ENCODE results near the gene ZNF48.

ZNF48 gene

DNA sequence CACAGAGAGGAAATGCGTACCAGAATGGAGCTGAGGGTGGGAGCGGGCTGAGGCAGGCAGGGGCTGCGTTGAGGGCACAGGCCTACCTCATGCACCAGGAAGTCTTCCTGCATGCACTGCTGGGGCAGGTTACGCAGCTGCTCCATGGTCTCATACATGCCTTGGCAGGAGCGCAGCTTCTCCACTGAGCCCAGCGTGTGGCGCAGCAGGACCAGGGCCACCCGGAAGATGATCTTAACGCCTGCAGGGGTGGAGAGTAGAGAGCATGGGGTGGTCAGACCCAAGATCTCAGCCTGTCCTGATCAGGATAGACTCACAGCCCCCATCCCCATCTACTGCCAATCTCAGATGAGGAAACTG is 36.7 kb upstream of the ZNF48 start:
- no peak for DNase-seq (ENCODE audit: low read depth in 2 of 3, low spot score in 2 of 3)

DNA sequence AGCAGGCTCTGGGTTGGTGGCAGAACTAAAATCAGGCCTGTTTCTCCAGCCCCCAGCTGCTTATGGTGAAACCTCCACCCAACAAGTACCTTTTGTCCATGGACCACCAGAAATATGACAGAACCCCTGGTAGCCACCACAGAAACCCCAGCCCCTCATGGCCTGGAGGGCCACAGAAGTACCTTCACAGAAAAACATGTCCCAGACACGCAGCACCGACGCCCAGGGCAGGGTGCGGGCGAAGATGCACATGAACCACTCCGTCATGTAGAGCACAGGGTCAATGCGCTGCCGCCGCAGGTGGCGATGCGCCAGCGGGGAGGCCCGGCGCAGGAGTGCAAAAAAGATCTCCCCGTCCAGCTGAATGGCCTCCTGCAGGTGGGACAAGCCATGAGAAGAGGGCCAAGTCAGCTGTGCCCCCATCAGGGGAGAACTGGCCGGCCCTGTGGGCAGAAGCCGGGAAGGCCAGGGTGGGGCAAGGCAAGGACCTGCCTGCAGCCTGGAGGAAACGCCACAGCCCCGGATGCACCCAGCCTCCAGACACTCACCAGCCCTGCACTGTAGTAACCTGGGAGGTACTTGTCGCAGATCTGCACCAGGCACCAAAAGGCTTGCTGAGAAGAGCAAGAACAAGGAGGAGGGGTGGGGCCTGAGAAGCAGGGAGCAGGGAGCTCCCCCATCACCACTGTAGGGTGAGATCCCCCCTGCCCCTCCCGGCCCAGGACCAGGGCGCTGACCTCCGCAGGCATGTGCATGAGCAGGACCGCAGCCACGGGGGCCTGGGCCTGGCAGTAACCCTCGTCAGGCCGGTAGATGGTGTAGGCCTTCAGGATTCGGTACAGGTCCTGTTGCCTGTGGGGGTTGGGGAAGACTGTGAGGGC is 36.0 kb upstream of the ZNF48 start:
- no peak for DNase-seq (ENCODE audit: low read depth in 2 of 3, low spot score in 2 of 3)

DNA sequence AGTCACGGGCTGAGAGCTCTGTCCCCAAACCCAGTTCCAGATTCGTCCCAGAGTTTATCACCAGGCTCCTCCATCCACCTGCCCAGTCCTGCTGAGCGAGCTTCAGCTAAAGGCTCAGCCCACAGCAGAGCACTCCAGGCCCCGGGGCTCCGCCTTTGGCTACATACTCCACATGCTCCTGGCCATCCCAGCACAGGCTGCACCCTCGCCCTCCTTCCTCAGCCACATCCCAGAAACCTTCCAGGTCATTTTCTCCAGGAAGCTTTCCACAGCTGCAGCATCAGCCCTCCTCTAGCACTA is 35.4 kb upstream of the ZNF48 start:
- no peak for DNase-seq (ENCODE audit: low read depth in 2 of 3, low spot score in 2 of 3)

DNA sequence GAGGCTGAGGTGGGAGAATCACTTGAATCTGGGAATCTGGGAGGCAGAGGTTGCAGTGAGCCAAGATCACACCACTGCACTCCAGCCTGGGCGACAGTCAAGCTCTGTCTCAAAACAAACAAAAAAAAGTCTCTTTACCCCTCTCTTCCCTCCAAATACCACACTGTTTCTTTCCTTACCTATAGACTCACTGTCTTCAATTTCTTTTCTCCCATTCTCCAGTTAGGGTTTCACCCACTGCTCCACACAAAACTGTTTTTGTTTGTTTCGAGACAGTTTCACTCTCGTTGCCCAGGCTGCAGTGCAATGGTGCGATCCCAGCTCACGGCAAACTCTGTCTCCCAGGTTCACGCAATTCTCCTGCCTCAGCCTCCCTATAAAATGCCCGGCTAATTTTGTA is 34.0 kb upstream of the ZNF48 start:
- DNase-seq (ENCODE audit: low read depth in 2 of 3, low spot score in 2 of 3), result no peak

DNA sequence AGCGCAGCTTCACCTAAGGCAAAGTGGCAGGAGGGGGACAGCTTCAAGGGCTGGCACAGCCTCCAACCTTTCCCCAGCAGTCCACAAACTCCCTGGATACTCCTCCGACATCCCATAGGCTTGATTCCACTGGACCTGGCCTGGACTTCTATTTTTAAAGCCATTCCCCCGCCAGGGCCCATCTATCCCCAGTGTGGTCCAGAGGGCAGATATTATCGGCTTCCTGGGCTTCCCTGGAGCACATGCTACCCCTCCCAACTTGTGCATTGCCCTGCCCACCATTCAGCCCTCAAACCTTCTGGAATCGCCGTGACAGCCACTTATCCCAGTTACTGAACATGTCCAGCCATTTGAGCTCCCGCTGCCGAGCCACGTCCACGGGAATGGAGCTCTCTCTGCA is 30.0 kb upstream of the ZNF48 start:
- DNase-seq (ENCODE audit: low read depth in 2 of 3, low spot score in 2 of 3), result no peak

DNA sequence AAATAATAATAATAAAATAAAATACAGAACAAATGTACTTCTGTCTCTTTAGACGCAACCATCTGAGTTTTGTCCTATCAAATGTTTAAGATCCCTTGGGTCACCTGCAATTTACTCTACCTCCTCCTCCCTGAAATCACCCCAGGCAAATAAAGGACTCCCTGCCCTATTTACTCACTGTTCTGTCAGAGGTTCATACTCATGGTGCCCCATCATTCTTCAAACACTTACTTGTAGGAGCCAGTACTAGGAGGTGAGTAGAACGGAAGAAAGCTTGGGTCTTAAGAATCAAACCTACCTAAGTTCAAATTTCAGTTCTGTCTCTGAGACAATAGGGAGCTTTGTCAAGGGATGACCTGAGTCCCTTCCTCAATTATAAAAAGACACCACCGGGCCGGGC is 28.7 kb upstream of the ZNF48 start:
- no peak for DNase-seq (ENCODE audit: low read depth in 2 of 3, low spot score in 2 of 3)

DNA sequence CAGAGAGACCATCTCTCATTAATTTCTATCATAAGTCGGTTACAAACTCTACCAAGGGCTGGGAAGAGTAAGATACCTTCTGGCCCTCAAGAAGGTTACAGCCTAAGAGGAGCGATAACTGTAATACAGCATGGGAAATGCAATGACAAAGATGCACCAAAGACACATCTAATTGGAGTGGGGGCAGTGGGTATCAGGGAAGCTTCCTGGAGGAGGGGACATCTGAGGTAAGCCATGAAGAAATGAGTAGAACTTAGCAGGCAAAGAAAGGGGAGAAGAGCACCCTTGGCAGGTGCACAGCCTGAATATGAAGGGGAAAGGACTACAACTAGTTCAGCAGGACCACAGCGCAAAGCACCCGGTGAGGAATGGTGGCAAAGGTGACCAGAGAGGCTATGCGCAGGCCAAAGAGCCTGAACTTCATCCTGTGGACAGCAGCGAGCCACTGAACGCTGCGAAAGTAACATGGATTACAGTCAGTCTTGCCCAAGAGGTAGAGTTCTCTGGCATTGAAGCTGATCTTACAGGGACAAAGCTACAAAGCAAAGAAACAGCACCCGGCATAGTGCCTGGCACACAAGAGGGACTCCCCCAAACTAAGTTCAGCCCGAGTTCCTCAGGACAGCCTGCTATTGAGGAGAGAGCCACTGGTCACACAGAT is 27.7 kb upstream of the ZNF48 start:
- no peak for DNase-seq (ENCODE audit: low read depth in 2 of 3, low spot score in 2 of 3)

DNA sequence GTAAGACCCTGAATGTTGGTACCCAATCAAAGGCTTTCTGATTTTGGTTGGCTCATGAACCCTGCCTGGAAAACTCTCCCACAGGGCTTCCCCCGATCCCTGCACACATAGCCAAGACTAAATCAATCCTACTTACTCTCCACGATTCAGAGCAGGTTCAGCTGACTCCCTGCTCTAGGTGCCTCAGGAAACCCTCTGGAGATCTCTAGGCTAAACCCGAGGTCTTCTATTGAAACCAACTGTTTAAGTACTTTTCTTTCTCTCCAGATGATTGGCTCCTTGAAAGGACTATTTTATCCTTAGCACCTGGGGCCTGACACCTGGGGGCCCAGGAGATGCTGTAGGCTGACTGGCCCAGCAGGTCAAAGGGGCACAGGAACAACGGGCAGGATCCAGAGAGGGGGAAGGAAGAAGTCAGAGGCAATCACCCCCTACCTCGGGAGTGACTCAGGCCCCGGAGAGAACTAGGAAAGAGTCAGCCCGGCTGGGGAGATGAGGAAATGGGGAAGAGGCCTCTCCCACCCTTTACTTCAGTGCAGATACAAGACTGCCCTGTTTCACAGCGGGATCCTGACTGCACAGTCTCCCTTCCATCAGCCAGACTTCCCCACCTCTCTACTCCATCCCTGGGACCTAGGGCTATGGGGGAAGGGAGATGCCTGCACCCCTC is 27.0 kb upstream of the ZNF48 start:
- no peak for DNase-seq (ENCODE audit: low read depth in 2 of 3, low spot score in 2 of 3)

DNA sequence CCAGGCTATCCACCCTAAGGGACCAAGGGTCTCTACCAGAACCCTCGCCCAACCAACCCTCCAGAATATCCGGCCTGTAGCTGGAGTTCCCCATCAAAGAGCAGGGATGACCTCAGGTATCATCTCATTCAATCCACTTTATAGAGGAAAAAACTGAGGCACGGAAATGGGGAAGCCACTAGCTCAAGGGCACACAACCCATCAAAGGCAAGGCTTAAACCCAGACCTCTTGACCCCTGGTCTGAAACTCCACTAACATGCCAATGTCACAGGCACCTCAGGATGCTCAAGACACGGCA is 26.5 kb upstream of the ZNF48 start:
- no peak for DNase-seq (ENCODE audit: low read depth in 2 of 3, low spot score in 2 of 3)

DNA sequence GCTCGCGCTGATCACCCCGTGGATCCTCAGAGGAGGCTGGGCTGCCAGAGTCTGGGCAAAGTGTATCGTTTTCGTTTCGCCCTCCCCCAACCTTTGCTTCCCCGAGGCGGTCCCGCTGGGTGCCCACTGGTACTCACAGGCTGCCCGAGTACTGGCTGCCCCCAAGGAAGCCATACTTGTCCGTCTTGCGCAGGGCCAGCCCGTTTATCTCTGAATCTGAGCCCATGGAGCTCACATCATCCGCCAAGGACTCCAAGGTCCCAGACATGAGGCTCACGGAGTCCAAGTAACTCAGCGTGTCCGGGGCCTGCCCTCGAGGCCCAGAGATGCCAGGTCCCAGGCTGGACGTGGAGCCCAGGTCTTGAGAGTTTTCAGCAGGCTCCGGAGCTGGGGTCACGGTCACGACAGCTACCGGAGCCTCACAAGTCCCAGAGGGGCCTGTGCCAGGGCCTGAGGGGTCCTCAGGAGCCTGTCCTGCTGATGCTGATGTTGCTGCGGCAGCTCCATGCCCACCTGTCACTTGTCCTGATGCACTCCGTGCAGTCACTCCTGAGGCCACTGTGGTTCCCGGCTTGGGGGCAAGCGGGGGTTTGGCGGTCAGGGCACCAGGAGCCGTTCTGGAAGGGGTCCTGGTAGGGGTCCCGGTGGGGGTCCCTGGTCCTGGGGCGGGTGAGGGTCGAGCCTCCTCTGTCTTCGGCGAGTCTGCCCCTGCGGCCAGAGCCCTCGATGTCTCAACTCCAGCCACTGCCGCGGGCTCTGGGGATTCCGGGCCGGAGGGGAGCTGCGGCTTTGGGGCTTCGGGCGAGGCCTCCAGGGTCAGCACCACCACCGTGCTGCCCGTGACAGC is 25.9 kb upstream of the ZNF48 start:
- no peak for DNase-seq (ENCODE audit: low read depth in 2 of 3, low spot score in 2 of 3)

DNA sequence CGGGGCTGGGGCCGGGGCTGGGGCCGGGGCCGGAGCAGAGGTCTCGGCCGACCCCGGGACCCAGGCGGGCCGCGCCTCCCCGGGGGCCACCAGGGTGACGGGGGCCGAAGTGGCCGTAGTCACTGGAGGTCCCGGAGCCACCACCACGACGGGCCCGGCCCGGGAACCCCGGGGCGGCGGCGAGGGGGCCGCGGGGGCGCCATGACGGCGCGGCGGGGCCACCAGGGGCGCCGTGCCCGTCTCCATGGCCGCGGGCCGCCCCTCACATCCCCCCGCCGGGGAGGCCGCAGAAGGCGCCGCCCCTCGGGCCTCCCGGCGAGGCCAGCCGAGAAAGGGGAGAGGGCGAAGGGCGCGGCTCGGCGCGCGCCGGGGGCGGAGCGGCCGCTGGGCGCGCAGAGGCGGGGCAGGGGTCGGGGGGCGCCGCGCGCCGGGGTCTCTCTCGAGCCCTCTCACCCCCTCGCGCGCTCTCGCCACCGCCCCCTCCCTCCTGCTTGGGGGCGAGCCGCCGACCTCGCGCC is 25.2 kb upstream of the ZNF48 start:
- no peak for DNase-seq (ENCODE audit: low read depth in 2 of 3, low spot score in 2 of 3)

DNA sequence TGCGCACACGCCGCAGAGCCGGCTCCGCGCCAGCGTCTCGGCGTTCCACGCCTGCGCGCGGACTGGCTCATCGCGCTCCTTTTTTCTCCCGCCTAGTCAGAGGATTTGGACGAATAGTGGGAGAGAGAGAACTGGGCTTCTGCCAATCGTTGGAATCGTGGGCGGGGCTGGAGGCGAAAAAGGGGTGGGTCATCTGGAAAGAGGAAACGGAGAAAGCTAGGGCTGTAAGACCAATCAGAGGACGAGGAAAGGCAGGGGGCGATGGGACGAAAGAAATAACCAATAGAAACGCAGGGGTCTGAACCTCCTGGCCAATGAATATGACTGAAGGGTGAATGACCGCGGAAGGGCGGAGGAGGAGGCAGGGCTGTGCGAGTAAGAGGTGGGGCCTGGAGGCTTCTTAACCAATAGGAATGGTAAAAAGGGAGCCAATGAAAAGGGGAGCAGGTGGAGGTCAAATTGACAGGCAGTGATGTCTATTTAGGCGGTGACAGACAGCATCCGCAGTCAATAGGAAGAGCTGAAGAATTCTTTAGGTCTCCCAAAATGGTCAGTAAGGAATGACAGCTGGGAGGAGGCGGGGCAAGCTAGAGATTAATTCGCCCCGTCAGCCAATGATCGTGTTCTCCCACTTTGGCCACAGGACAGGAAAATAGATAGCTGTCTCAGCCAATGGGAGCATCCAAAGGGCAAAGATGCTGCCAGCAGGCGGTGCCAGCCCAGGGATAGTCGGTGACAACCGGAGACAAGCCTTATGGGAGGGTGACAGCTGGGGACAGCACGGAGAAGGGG is 24.6 kb upstream of the ZNF48 start, which contains the start of gene TBC1D10B:
Gene TBC1D10B (minus strand): TSS at position 39 of the 792 bp plus-strand sequence. CDS start 311 bp downstream, outside the sequence.
- peak; percentile 93 to 97 (median 96) for DNase-seq (ENCODE audit: low read depth in 2 of 3, low spot score in 2 of 3)

DNA sequence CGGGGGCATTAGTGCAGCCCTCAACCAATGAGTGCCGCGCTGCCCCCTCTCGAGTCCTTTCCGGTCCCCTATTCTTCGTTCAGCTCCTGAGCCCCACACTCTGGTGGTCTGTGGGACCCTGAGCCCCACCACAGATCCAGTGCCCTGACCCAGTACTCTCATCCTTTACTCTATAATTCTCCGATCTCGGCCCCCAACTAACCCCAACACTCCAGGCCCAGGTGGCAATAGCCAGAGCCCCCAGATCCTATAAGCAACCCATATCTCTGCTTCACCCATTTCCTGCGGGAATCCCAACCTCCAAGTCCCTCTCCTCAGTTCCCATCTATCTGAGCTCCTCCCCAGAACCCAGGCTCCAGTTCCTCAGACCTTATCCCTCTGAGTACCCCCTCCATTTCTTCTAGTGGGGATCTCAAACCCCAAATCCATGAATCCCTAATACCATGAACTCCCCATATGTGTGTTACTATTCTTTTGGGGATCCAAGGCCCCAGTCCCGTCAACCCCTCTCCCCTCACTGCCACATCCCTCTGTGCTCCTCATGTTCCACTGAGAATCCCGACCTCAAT is 23.9 kb upstream of the ZNF48 start:
- DNase-seq (ENCODE audit: low read depth in 2 of 3, low spot score in 2 of 3), result no peak

DNA sequence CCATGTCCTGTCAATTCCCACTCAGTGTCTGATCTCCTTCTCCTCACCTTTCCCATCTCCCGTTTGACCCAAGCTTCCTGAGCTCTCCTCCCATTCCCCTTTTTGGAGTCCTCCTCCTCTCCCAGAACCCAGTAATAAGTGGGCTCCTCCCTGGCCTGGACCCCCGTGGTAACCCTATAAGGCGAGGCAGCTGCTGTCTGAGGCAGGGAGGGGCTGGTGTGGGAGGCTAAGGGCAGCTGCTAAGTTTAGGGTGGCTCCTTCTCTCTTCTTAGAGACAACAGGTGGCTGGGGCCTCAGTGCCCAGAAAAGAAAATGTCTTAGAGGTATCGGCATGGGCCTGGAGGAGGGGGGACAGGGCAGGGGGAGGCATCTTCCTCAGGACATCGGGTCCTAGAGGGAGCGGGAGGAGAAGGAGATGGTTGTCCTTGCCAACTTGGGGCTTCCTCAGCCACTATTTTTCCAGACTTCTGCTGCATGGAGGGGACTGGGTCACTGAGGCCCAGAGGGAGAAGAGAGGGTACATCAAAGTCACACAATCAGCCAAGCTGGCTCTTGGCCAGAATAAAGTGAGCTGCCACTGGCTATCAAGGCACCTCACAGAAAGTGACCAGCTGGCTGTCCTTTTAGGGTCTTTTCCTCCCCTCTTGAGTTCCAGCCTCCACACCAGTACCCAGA is 23.0 kb upstream of the ZNF48 start:
- no peak for DNase-seq (ENCODE audit: low read depth in 2 of 3, low spot score in 2 of 3)

DNA sequence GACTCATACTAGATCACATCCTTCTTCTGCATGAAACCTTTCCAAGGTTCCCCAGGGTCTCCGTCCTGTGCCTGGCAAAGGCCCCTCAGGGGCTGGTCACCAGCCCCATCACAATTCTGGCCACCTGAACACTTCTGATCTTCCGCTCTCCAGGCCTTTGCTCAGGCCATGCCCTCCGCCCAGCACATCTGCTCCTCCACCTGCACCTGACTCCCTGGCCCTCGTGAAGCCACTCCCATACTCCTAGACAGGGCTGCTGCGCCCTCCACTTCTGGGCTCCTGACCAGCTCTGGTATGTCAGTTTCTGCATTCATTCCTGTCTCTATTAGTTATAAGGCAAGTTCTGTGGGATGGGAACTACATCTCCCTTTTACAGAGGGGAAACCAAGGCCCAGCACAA is 22.5 kb upstream of the ZNF48 start:
- DNase-seq (ENCODE audit: low read depth in 2 of 3, low spot score in 2 of 3), result no peak

DNA sequence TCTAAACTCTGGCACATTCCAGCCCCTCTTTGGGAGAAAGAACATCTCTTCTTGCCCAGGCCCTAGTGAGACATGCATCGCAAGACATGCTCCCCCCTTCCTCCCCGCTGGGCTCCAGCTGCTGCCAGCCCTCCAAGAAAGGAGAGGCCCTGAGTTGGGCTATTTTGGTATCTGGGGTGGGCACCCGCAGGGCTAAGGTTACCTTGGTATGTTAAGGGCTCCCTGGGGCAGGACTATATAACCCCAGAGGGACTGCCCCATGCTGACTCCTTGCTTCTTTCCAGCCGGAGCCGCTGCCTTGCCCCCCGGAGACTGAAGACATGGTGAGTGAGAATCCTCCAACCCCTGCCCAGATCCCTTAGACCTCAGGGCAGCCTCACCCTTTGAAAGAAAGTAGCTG is 20.7 kb upstream of the ZNF48 start, which contains the start of gene MYL11:
Gene MYL11 (plus strand): TSS at position 265 of the 400 bp plus-strand sequence. CDS start 56 bp downstream, at position 321.
- DNase-seq (ENCODE audit: low read depth in 2 of 3, low spot score in 2 of 3), result no peak

DNA sequence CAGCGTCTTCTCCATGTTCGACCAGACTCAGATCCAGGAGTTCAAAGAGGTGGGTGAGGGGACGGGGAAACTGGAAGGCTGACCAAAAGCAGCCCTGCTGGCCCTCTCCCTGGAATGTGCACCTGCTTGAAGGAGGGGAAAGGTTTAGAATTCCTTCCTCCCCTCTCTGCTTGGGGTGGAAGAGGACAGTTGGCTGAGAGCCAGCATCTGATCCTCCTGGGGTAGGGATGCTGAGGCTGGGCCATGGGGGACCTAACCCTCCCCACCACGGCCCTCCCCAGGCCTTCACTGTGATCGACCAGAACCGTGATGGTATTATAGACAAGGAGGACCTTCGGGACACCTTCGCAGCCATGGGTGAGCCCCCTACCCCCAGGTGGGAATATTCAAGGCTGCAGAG is 19.4 kb upstream of the ZNF48 start:
- no peak for DNase-seq (ENCODE audit: low read depth in 2 of 3, low spot score in 2 of 3)

DNA sequence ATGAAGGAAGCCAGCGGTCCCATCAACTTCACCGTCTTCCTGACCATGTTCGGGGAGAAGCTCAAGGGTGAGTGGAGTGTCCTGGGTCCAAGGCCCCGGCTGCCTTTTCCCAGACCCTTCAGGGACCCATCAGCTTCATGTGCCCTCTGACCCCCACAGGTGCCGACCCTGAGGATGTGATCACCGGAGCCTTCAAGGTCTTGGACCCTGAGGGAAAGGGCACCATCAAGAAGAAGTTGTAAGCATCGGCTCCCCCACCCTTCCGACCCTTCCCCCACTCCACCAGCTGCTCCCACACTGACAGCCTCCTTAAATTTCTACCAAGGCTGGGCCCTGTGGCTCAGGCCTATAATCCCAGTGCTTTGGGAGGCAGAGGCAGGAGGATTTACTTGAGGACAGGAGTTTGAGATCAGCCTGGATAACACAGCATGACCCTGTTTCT is 18.7 kb upstream of the ZNF48 start:
- no peak for DNase-seq (ENCODE audit: low read depth in 2 of 3, low spot score in 2 of 3)

DNA sequence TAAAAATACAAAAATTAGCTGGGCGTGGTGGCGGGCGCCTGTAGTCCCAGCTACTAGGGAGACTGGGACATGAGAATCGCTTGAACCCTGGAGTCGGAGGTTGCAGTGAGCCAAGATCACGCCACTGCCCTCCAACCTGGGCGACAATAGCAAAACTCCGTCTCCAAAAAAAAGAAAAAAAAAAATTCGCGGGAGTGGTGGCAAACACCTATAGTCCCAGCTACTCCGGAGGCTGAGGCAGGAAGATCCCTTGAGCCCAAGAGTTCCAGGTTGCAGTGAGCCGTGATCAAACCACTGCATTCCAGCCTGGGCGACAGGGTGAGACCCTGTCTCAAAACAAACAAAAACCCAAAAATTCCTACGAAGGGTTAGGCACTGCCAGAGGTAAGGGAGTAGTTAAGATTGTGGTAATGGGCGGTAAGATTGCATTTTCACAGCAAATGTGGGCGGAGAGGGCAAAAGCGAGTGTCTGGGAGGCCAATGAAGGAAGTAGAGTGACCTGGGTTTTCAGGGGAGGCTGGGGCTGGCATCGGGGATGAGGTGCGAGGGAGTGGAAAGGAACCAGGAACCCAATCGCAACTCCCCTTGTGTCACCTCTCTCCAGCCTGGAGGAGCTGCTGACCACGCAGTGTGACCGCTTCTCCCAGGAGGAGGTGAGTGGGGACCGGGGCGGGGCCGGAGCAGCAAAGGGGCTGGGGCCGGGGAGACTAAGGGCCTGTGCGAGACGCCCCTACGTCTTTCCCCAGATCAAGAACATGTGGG is 18.0 kb upstream of the ZNF48 start:
- DNase-seq (ENCODE audit: low read depth in 2 of 3, low spot score in 2 of 3), result no peak

Measured in activated CD8-positive, alpha-beta memory T cell treated with anti-CD3 and anti-CD28 coated beads for 48 hours (primary cell).